ENCODE results near the gene ATRN. TPM values are rescaled to one million over a fixed set of nuclear protein-coding genes. Genes with fewer than 3 reads are reported as not detected.

Gene ATRN
- total RNA-seq, 2 experiments from 2014 or later: 8.8 to 9.1 TPM

DNA sequence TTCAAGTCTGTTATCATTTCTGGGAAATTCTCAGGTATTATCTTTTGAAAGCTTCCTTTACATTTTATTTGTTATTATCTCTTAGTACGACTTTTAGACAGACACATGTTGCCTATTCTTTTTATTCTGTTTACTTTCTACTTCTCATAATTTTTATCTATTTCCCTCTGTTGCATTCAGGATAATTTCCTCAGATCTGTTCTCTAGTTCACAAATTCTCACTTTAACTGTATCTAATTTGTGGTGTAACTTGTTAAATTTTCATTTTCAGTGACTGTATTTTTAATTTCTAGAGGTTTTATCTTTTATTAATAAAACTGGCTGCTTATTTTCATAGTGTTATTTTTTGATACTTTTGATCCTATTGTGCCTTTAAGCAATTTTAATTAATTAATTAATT lies 16.0 kb downstream of the ATRN start:
- Histone ChIP-seq H3K9me3 (ENCODE audit: control insufficient read depth in 1 of 2, insufficient read depth in 1 of 2, low read length in 2 of 2) (peaks cover 5 to 11% of the 10 kb centered on the region in 2 experiments), H3K36me3 (ENCODE audit: insufficient read depth, low read length) (peaks cover 5% of the 10 kb centered on the region), H3K4me3 (ENCODE audit: low read length) (no peak overlapping the region), H3K27me3 (ENCODE audit: control insufficient read depth in 1 of 2, insufficient read depth in 2 of 2, low read length in 2 of 2) (no peaks in the 10 kb centered on the region), H3K4me1 (ENCODE audit: insufficient read depth, low read length) (no peaks in the 10 kb centered on the region), H3K27ac (ENCODE audit: low read depth in 1 of 2, low read length in 2 of 2) (no peak overlapping the region)
- H3K27ac Mint-ChIP-seq: no peak overlapping the region
- peaks cover 17% of the 10 kb centered on the region for H3K4me1 Mint-ChIP-seq (ENCODE audit: low read depth)
- TF ChIP-seq, protein P1, sequence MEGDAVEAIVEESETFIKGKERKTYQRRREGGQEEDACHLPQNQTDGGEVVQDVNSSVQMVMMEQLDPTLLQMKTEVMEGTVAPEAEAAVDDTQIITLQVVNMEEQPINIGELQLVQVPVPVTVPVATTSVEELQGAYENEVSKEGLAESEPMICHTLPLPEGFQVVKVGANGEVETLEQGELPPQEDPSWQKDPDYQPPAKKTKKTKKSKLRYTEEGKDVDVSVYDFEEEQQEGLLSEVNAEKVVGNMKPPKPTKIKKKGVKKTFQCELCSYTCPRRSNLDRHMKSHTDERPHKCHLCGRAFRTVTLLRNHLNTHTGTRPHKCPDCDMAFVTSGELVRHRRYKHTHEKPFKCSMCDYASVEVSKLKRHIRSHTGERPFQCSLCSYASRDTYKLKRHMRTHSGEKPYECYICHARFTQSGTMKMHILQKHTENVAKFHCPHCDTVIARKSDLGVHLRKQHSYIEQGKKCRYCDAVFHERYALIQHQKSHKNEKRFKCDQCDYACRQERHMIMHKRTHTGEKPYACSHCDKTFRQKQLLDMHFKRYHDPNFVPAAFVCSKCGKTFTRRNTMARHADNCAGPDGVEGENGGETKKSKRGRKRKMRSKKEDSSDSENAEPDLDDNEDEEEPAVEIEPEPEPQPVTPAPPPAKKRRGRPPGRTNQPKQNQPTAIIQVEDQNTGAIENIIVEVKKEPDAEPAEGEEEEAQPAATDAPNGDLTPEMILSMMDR (IDR thresholded peaks at IDR 0.05): no peak
- POLR2A ChIA-PET: no interaction called here
- peaks cover 23% of the 10 kb centered on the region for H3K36me3 Mint-ChIP-seq (ENCODE audit: low read depth)
- intact Hi-C loops (cut with DNase I, micrococcal nuclease): no loop called here
- peaks cover 3% of the 10 kb centered on the region for H3K9me3 Mint-ChIP-seq
- DNase-seq (no peak), ATAC-seq (ENCODE audit: poor library complexity) (no peak)
- CTCF ChIA-PET: no interaction called here
- H3K27me3 Mint-ChIP-seq: no peaks in the 10 kb centered on the region
- no peak overlapping the region for H3K4me3 Mint-ChIP-seq

GRCh38 chr20:3492669-3493068 lies 21.9 kb downstream of the ATRN start:
- Histone ChIP-seq H3K4me1 (ENCODE audit: insufficient read depth, low read length) (no peaks in the 10 kb centered on the region), H3K9me3 (ENCODE audit: control insufficient read depth in 1 of 2, insufficient read depth in 1 of 2, low read length in 2 of 2) (no peaks in the 10 kb centered on the region), H3K27me3 (ENCODE audit: control insufficient read depth in 1 of 2, insufficient read depth in 2 of 2, low read length in 2 of 2) (no peaks in the 10 kb centered on the region), H3K27ac (ENCODE audit: low read depth in 1 of 2, low read length in 2 of 2) (no peak overlapping the region), H3K36me3 (ENCODE audit: insufficient read depth, low read length) (peaks cover 5% of the 10 kb centered on the region), H3K4me3 (ENCODE audit: low read length) (no peak overlapping the region)
- no peaks in the 10 kb centered on the region for H3K27me3 Mint-ChIP-seq
- POLR2A ChIA-PET: no interaction called here
- no peak for DNase-seq
- peaks cover 9% of the 10 kb centered on the region for H3K4me1 Mint-ChIP-seq (ENCODE audit: low read depth)
- TF ChIP-seq, protein P1 (IDR thresholded peaks at IDR 0.05): no peak
- CTCF ChIA-PET: no interaction called here
- no peaks in the 10 kb centered on the region for H3K9me3 Mint-ChIP-seq
- H3K36me3 Mint-ChIP-seq (ENCODE audit: low read depth): peaks cover 13% of the 10 kb centered on the region
- ATAC-seq (ENCODE audit: poor library complexity): no peak
- intact Hi-C loops (cut with DNase I, micrococcal nuclease): no loop called here
- H3K4me3 Mint-ChIP-seq: no peak overlapping the region
- no peak overlapping the region for H3K27ac Mint-ChIP-seq

GRCh38 chr20:3494218-3494617 lies 23.4 kb downstream of the ATRN start:
- DNase-seq (no peak), ATAC-seq (ENCODE audit: poor library complexity) (no peak)
- no peak overlapping the region for H3K27ac ChIP-seq (ENCODE audit: low read depth in 1 of 2, low read length in 2 of 2)
- H3K4me1 Mint-ChIP-seq (ENCODE audit: low read depth): peaks cover 9% of the 10 kb centered on the region
- no peaks in the 10 kb centered on the region for H3K27me3 ChIP-seq (ENCODE audit: control insufficient read depth in 1 of 2, insufficient read depth in 2 of 2, low read length in 2 of 2)
- H3K36me3 Mint-ChIP-seq (ENCODE audit: low read depth): peaks cover 5% of the 10 kb centered on the region
- intact Hi-C loops (cut with DNase I, micrococcal nuclease): no loop called here
- peaks cover 5% of the 10 kb centered on the region for H3K36me3 ChIP-seq (ENCODE audit: insufficient read depth, low read length)
- H3K27ac Mint-ChIP-seq: no peak overlapping the region
- TF ChIP-seq, protein P1 (IDR thresholded peaks at IDR 0.05): no peak
- H3K9me3 ChIP-seq (ENCODE audit: control insufficient read depth in 1 of 2, insufficient read depth in 1 of 2, low read length in 2 of 2): no peaks in the 10 kb centered on the region
- H3K4me1 ChIP-seq (ENCODE audit: insufficient read depth, low read length): no peaks in the 10 kb centered on the region
- POLR2A ChIA-PET: no interaction called here
- no peaks in the 10 kb centered on the region for H3K9me3 Mint-ChIP-seq
- H3K4me3 ChIP-seq (ENCODE audit: low read length): no peak overlapping the region
- CTCF ChIA-PET: no interaction called here
- H3K4me3 Mint-ChIP-seq: no peak overlapping the region
- H3K27me3 Mint-ChIP-seq: no peaks in the 10 kb centered on the region
